Endothelial cell of hepatic sinusoid (primary cell): ENCODE measurements around the gene ITGA3.

ENCODE experiments used
- in situ Hi-C: cut with HindIII; loops from 2 replicates; pipeline ENCODE4 v1.10.0; 2017; ENCODE audit warnings: low sequenced_read_pairs

The ITGA3 gene

DNA sequence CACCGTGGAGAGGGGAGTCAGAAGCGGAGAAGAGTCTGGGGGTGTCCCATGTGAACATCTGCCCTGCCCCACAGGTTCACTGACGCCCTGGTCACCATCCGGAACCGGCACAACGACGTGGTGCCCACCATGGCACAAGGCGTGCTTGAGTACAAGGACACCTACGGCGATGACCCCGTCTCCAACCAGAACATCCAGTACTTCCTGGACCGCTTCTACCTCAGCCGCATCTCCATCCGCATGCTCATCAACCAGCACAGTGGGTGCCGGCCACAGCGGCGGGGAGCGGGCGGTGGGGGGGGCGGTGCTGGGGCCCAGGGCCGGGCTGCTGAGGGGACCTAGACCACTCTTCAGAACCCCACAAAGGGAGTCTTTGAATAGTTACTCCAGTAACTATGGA, 49.9 kb downstream of the ITGA3 start:
- in situ Hi-C loops = loop anchor here (5.0 kb wide), 1 partner anchor 96 kb away; the partner anchor contains the start of gene COL1A1

DNA sequence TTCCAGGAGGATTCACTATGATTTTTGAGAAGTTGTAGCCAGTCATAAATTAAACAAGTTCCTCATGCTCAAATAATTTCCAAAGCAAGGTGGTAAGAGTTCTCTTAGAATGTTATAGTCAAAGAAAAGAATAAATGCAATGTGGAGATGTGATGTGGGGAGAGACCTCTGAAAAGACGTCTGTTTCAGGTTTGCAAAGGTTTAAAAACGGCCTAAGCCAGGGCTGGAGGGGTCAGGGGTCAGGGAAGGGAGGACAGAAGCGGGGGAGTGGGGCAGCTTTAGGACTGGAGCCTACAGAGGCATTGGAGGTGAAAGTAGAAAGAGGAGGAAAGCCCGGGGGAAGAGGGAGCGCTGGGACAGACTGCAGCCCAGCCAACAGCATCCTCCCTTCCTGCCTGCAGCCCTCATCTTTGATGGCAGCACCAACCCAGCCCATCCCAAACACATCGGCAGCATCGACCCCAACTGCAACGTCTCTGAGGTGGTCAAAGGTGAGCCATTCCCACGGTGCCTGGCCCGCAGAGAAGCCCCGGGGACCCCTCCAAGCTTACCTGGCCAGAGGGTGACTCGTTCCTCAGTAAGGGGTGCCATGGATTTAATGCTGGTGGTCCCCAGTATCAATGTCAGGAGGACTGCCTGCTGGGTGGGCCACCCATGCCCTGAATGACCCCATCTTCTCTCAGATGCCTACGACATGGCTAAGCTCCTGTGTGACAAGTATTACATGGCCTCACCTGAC, 50.7 kb downstream of the ITGA3 start:
- in situ Hi-C loops = loop anchor here (5.0 kb wide), 1 partner anchor 96 kb away; the partner anchor contains the start of gene COL1A1

DNA sequence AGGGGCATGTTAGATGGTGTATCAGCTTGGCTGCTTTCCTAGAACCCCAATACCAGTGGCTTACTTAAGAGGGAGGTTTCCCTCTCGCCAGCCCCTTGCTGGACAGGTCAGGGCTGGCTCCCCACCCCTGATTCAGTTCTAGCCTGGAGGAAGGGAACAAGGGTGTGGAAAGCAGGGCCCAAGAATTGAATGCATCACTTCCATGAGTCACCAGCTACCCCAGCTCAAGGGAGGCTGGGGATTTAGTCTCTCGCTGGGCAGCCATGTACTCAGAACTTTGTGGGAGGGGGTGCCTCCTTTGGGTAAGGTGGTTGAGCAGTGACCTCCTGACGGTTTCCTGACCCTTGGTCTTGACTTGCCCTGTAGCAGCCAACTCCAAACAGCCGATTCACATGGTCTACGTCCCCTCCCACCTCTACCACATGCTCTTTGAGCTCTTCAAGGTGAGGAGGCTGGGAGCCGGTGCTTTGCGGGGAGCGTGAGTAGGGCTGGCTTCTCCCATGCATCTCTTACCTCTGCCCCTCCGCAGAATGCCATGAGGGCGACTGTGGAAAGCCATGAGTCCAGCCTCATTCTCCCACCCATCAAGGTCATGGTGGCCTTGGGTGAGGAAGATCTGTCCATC, 52.0 kb downstream of the ITGA3 start:
- in situ Hi-C loops = loop anchor here (5.0 kb wide), 1 partner anchor 94 kb away; the partner anchor contains the start of gene COL1A1

DNA sequence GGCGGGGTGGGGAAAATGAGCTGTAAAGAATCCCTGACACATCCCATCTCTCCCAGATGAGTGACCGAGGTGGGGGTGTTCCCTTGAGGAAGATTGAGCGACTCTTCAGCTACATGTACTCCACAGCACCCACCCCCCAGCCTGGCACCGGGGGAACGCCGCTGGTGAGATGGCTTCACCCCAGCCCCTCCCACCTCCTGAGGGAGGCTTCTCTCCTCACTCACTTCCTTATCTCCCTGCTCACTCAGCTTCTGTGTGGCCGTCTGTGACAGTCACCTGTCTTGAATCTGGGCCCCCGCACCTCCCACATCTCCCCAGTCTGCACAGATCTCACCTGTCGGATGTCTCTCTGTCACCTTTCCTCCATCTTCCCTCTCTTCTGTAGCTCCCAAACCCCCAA, 52.6 kb downstream of the ITGA3 start:
- in situ Hi-C loops = loop anchor here (5.0 kb wide), 1 partner anchor 94 kb away; the partner anchor contains the start of gene COL1A1

DNA sequence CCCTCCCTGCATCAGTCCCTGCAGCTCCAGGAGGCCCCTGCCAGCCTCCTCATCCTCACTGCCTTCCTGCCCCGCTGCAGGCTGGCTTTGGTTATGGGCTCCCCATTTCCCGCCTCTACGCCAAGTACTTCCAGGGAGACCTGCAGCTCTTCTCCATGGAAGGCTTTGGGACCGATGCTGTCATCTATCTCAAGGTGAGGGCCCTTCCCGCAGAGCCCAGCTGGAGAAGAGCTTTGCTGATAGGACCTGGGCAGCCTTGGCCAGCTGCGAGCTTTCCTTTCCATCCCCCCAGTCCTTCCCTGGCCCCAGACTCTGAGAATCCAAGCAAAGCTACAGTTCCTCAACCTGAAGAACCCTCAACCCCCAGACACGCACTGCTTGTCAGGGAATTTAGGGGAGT, 53.3 kb downstream of the ITGA3 start:
- in situ Hi-C loops = loop anchor here (5.0 kb wide), 1 partner anchor 93 kb away; the partner anchor contains the start of gene COL1A1

DNA sequence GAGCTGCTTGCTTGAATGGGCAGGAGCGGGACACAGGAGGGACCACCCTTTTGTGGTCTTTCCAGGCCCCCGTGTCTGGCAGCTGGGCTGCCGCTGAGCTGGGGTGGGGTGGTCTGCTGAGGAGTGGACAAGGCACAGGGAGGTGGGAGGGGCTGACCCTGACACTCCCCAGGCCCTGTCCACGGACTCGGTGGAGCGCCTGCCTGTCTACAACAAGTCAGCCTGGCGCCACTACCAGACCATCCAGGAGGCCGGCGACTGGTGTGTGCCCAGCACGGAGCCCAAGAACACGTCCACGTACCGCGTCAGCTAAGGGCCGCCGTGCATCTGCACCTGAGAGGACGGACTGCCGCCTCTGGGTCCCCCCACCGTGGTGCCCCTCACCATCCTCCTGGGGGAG, 53.9 kb downstream of the ITGA3 start:
- in situ Hi-C loops = loop anchor here (5.0 kb wide), 1 partner anchor 93 kb away; the partner anchor contains the start of gene COL1A1

DNA sequence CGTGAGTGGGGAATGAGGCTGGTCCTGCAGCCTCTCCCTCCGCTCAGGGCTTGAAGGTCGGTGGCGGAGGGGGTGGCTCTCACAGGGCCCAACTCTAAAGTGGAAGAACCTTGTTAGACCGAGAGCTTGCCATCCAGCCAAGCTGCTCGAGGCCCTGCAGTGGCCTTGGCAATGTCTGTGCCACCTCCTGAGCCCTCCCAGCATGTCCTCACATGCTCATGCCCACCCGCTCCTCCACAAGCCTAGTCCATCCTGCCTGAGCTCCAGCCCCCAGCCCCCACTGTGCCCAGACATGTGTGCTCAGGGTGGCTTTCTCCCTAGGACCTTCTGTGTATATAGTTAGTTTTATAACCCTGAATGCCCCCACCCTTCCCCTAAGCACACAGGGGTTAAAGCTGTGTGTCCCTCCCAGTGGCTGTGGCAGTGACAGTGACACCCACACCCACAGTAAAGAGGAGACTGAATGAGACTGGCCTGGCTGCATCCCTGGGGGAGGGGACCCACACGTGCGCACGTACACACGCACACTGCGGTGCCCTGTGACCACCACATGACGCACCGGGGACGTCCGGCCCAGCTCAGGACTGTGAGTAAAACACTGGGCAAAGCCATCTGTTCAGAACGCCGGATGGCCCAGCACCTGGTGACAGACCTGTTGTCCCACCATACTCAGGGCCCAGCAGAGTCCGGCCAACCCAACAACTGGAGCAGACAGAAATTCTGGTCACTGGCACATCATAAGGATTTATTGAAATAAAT, 54.9 kb downstream of the ITGA3 start:
- in situ Hi-C loops = no loop called here

DNA sequence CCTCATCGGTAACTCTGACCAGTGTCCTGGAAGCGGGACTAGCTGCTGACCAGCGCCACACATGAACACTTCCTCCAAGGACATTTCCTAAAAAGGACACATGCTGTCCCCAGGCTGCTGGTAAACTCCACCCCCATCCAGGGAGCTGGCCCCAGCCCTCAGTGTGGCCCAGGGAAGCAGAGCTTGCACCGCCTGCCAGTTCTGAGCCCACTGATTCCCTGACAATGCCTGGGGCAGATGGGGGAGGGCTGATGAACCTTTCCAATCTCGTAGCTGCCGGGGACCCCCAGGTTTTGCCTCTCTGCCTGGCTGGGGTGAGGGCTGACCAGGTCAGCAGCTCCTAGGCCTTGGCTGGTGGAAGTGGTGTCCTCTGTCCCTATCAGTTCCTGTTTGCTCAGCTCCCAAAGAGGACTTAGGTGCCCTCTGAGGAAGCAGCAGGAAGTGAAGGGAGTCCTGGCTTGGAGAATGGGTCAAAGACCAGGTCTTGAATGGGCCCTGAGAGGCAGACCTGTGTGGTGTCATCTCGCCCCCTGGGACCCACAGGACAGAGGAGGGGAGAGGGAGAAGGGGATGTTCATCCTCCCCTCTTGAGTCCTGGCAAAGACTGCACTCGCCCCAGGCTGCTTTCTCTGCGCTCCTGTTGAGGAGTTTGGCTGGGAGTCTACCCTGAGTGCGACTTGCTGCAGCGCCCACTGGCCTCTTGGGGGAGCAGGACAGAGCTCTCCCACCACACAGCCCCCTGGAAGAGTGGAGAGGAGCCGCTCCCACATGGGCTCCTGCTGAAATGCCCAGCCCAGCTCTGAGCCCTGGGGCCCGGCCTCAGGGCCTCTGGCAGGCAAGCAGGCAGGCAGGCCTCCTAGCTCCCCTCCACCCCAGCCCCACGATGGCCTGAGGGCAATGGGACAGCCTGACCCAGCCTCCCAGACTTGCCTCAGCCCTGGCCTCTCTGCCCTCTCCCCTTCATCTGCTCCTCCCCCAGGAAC, 56.1 kb downstream of the ITGA3 start:
- in situ Hi-C loops = no loop called here

DNA sequence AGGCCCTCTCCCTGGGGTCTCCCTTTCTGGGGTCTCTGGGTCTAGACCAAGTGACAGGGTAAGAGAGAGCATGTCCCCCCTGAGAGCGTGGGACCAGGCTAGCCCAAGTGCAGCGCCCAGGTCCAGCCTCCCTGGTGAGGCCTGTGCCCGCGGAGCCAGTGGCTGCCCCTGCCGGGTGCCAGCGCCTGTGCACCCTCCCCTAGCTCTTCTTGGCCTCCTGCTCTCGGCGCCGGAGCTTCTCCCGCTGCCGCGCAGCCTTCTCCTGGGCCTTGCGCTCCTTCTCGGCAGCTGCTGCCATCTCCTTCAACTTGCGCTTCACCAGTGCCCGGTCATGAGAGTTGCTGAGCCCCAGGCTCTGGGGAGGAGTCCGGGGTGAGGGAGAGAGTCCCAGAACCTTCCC, 56.8 kb downstream of the ITGA3 start:
- in situ Hi-C loops = no loop called here

DNA sequence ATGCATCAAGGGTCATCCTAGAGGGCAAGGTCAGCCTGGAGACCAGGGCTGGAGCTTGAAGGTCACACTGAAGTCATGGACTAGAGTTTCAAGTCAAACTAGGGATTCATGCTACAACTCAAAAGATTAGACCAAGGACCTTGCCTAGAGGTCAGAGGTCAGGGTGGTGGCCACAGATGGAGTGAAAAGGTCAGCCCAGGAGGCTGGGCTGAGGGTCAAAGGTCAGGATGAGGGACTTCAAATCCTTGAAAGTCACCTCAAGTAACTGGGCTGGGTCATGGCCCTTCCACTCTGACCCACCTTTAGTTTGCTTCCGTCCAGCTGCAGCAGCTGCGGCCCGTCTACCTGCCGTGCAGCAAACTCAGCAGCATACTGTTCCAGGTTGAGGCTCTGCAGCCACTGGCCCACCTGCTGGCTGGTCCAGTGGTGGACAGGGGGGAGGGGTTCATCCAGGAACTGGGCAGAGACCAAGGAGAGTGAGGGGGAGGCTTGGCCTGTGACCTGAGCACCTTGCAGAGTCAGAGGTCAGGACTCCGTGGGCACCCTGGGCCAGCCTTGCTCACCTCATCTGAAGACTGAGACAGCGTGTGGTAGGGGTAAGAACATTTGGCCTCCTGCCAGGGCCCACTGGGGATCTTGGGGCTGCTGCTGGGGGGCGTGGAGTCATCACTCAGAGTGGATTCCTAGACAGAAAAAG, 57.9 kb downstream of the ITGA3 start:
- in situ Hi-C loops = no loop called here

DNA sequence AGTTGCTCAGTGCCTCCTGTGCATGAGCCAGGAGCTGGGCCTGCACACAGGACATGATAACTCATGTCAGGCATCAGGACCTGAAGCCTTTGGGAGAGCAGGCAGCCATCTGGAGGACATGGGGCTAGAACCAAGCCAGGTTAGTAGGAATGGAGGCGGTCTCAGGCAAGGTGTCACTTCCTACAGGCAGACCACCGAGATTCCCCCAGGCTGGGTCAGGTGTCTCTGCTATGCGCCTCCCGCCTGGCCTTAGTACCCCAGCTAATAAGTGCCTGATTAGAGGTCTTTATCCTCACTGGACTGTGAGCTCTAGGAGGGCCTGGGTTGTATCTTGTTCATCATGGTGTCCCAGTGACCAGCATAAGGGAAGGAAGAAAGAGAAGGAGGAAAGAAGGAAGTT, 58.5 kb downstream of the ITGA3 start:
- in situ Hi-C loops = no loop called here

DNA sequence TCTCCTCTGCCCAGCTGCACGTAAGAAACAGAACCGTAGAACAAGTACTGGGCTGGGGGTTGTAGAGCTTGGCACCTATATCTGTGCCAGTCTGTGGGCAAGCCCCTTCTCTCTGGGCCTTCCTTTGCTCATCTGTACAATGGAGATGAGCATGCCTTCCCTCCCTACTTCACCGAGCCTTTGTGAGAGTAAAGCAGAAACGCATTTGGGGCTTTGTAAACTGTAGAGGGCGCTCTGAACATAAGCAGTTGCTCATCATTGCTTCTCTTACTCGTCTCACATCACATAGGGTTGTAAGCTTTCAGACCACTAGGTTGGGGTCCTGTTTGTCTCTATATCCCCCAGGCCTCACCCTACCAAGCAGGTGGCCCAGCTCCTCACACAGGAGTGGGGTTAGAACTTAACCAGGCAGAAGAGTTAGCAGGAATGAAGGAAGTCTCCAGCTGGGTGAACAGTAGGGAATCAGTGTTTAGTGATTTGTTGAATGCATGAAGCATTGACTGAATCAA, 59.0 kb downstream of the ITGA3 start:
- in situ Hi-C loops = no loop called here

DNA sequence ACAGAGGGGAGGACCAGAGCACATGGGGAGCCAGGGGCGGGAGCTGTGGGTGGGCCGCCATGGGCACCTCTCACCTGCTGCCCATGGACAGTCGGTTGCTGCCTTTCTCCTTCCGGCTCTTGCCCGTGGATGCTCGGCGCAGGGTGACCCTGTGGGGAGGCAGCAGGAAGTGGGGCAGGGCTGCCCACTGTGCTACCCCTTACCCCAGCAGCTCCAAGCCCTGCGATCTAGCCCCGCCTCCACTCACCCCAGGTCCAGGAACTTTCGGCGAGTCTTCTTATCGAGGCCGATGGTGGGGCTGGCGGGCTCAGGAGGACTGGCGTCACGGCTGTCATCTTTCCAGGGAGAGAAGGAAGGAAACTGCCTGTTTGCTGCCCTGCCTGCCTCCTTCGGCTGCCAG, 59.8 kb downstream of the ITGA3 start:
- in situ Hi-C loops = no loop called here

DNA sequence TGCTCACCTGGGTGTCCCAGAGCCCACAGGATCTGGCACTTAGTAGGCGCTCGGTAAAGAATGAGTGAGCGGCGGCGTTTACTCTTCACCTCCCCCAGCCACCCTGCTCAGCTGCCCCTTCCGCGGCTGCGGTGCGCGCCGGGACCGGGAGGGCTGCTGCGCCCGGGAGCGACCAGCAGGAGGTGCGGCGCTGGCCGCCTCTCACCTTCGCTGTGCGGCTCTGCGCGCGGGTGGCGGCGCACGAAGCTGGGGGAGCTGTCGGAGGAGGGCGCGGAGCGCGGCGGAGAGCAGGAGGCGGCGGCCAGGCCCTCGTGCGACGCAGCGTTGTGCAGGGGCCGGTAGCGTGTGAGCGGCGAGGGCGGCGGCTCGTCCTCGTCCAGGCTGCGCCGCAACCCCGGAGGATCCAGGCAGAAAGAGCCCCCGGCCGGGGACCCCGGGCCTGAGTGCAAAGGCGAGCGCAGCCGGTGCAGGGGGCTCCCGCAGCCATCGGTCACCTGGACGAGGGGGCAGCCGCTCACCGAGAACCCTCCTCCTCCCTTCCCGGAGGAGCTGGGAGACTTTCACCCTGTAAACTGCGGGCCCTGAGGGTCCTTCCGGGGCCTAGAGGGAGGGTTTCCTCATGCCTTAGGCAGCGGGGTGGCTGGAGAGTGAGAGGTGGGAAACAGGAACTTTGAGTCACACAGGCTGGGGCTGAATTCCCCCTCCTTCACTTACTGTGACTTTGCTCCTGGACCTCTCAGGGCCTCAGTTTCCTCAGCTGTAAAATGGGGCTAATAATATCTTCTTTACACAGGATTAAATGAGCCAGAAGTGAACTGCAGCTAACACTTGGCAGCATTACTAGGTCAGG, 61.5 kb downstream of the ITGA3 start:
- in situ Hi-C loops = no loop called here

DNA sequence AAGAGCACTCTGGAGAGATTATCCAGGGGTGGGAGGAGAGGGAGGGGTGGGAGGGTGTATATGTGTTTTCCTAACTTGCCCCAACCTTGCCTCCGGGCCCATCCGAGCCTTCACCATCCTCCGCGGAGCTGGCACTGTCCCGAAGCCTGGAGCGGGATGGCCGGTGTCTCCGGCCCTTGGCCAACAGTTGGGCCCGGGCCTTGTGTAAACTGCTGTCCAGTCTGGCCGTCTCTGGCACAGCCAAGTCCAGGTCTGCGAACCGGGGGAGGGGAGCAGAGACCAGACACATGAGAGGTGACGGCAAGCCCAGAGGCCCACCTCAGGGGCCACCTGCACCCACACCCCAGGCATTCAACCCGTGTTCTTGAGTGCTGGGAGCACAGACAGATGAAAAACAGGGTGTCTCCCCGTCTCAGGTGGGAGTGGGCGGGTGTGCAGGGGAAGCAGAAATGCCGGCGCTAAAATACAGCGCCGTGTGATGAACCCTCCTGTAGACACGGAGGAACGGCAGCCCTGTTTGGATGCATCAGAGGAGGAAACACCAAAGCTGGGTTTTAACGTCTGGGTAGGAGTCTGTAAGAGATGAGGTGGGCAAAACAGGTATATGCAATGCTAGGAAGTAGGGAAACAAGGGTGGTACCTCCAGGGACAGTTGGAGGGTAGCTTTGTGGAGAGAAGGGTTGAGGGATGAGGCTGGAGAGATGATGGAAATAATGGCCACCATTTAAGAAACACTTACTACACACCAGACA, 62.3 kb downstream of the ITGA3 start:
- in situ Hi-C loops = no loop called here

DNA sequence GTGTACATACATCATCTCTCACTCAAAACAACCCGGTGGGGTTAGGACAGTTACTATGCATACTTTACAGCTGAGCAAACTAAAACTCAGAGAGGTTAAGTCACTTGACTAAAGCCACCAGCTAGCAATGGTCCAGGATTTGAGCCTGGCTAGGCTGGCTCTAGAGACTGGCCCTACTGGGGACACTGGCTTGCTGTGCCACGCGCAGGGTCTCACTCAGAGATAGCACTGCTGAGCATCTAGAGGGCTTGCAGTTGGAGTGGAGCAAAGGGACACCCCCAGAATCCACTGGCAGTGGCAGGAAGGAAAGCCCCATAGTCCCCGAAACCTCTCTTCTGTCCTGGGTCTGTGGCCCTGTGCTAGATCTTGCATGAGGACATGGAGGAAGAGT, 62.9 kb downstream of the ITGA3 start:
- in situ Hi-C loops = no loop called here

DNA sequence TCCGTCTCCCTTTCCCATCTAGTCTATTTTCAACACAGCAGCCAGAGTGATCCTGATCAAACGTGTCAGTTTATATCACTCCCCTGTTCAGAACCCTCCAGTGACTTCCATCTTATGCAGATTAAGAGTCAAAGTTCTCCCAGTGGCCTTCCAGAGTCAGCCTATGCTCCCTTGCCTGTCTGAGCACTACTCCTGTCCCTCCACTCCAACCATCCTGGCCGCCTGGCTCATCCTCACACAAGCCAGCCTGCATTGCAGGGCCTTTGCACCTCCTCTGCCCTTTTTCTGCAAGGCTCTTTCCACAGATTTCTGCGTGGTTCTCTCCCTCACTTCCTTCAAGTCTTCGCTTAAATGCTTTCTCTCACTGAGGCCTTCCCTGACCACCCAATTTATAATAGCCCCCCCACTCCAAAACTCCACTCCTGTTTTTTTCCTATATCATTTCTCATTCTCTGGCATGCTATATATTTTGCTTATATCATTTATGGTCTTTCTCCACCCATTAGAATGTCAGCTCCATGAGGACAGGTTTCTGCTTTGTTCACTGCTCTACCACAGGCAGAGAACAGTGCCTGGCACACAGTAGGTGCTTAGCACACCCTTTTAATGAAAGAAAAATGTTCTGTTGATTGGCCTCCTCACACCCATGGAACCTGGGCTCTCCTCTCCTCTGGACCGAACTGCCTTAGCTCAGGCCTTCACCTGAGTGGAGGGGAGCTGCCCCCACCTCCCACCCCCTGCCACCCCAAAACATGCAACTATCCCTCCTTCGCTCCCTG, 64.8 kb downstream of the ITGA3 start:
- in situ Hi-C loops = no loop called here
